GM12878 (cell line): ENCODE results near the gene RNF41. TPM values are rescaled to one million over a fixed set of nuclear protein-coding genes. Genes with fewer than 3 reads are reported as not detected.

Experiments
- polyA plus RNA-seq, 11 experiments: library from polyadenylated mRNA; depleted of rRNA in 4 of 11; unstranded in 6 of 11; stranded (reverse) in 5 of 11; fragments of >200 nt; fragmentation: Nextera tagmentation in 4 of 11; fragmentation: Illumina TruSeq in 1 of 11; extraction: Ambion mirVana in 4 of 11; extraction: Trizol in 1 of 11; gene quantifications; 1 replicate in 1 of 11; 2 replicates in 10 of 11; pipeline versions ENCODE4 v1.2.1 to v1.2.3, GENCODE V29; 2011 to 2016; ENCODE audit warnings: inconsistent platforms in 2 of 11, missing spikeins in 2 of 11, low read depth in 1 of 11
- total RNA-seq, 4 experiments: library from RNA; depleted of rRNA in 3 of 4; stranded (reverse); fragments of >200 nt in 3 of 4; fragmentation: Illumina TruSeq in 1 of 4; extraction: Trizol in 1 of 4; gene quantifications; 2 replicates each; pipeline versions ENCODE4 v1.2.1 to v1.2.3, GENCODE V29; 2013 to 2021

Gene RNF41
- total and polyA plus RNA-seq, 10 of the 15 experiments (the other 5 are each of a cell fraction or from before 2014, with no cell fraction given) = 11.1 to 47.8 (median 30.6) TPM

Other genes with a start within 250 kb of the RNF41 start
Only the 7 nearest of the 25 such genes appear.
- 79.1 and 83.8 TPM in 2 replicates for gene MYL6B, start 69.3 kb downstream of the RNF41 start, total RNA-seq (2014; rRNA removed)
- 100 and 119 TPM in 2 replicates for gene MYL6B, start 69.3 kb downstream of the RNF41 start, total RNA-seq (2014; rRNA removed; fragmentation: Illumina TruSeq; extraction: Trizol)
- gene MYL6B, start 69.3 kb downstream of the RNF41 start, total RNA-seq (2021) = 110 and 117 TPM in 2 replicates
- gene MYL6B, start 69.3 kb downstream of the RNF41 start, polyA plus RNA-seq (2011; rRNA removed) = 62.6 and 88.4 TPM in 2 replicates
- gene MYL6B, start 69.3 kb downstream of the RNF41 start, polyA plus RNA-seq (2014; fragmentation: Illumina TruSeq; extraction: Trizol) = 24.0 and 75.5 TPM in 2 replicates
- 100 to 1,000 TPM; 117 to 153 TPM for gene MYL6B, start 69.3 kb downstream of the RNF41 start, polyA plus RNA-seq (2014; fragmentation: Nextera tagmentation; extraction: Ambion mirVana)
- 108 and 118 TPM in 2 replicates for gene MYL6B, start 69.3 kb downstream of the RNF41 start, polyA plus RNA-seq (2014; rRNA removed)
- gene MYL6B, start 69.3 kb downstream of the RNF41 start, polyA plus RNA-seq (2016; fragmentation: Nextera tagmentation; extraction: Ambion mirVana) = 100 to 1,000 TPM; 109 to 131 TPM
- 1,128 and 1,250 TPM in 2 replicates for gene MYL6, start 63.6 kb downstream of the RNF41 start, total RNA-seq (2014; rRNA removed)
- gene MYL6, start 63.6 kb downstream of the RNF41 start, total RNA-seq (2014; rRNA removed; fragmentation: Illumina TruSeq; extraction: Trizol) = 1,571 and 1,613 TPM in 2 replicates
- gene MYL6, start 63.6 kb downstream of the RNF41 start, total RNA-seq (2021) = 1,000 and 1,003 TPM in 2 replicates
- 2,085 and 2,088 TPM in 2 replicates for gene MYL6, start 63.6 kb downstream of the RNF41 start, polyA plus RNA-seq (2011; rRNA removed)
- gene MYL6, start 63.6 kb downstream of the RNF41 start, polyA plus RNA-seq (2014; fragmentation: Illumina TruSeq; extraction: Trizol) = 1,228 and 1,402 TPM in 2 replicates
- gene MYL6, start 63.6 kb downstream of the RNF41 start, polyA plus RNA-seq (2014; fragmentation: Nextera tagmentation; extraction: Ambion mirVana) = 1,000 to 10,000 TPM; 3,206 to 4,116 TPM
- gene MYL6, start 63.6 kb downstream of the RNF41 start, polyA plus RNA-seq (2014; rRNA removed) = 1,169 and 1,187 TPM in 2 replicates
- gene MYL6, start 63.6 kb downstream of the RNF41 start, polyA plus RNA-seq (2016; fragmentation: Nextera tagmentation; extraction: Ambion mirVana) = 1,000 to 10,000 TPM; 2,172 to 2,412 TPM
- 24.9 and 25.2 TPM in 2 replicates for gene SMARCC2, start 32.4 kb downstream of the RNF41 start, total RNA-seq (2014; rRNA removed)
- gene SMARCC2, start 32.4 kb downstream of the RNF41 start, total RNA-seq (2014; rRNA removed; fragmentation: Illumina TruSeq; extraction: Trizol) = 26.6 and 31.8 TPM in 2 replicates
- gene SMARCC2, start 32.4 kb downstream of the RNF41 start, total RNA-seq (2021) = 67.1 and 68.6 TPM in 2 replicates
- gene SMARCC2, start 32.4 kb downstream of the RNF41 start, polyA plus RNA-seq (2011; rRNA removed) = 50.2 and 52.9 TPM in 2 replicates
- 59.6 and 61.1 TPM in 2 replicates for gene SMARCC2, start 32.4 kb downstream of the RNF41 start, polyA plus RNA-seq (2014; fragmentation: Illumina TruSeq; extraction: Trizol)
- 10 to 100 TPM; 13.6 to 27.8 TPM for gene SMARCC2, start 32.4 kb downstream of the RNF41 start, polyA plus RNA-seq (2014; fragmentation: Nextera tagmentation; extraction: Ambion mirVana)
- 31.7 and 38.3 TPM in 2 replicates for gene SMARCC2, start 32.4 kb downstream of the RNF41 start, polyA plus RNA-seq (2014; rRNA removed)
- 10 to 100 TPM; 60.8 to 71.2 TPM for gene SMARCC2, start 32.4 kb downstream of the RNF41 start, polyA plus RNA-seq (2016; fragmentation: Nextera tagmentation; extraction: Ambion mirVana)
- gene NABP2, start 2.4 kb upstream of the RNF41 start, total RNA-seq (2014; rRNA removed) = 63.6 and 65.6 TPM in 2 replicates
- 54.1 and 58.2 TPM in 2 replicates for gene NABP2, start 2.4 kb upstream of the RNF41 start, total RNA-seq (2014; rRNA removed; fragmentation: Illumina TruSeq; extraction: Trizol)
- gene NABP2, start 2.4 kb upstream of the RNF41 start, total RNA-seq (2021) = 45.8 and 51.3 TPM in 2 replicates
- gene NABP2, start 2.4 kb upstream of the RNF41 start, polyA plus RNA-seq (2011; rRNA removed) = 66.2 and 82.2 TPM in 2 replicates
- gene NABP2, start 2.4 kb upstream of the RNF41 start, polyA plus RNA-seq (2014; fragmentation: Illumina TruSeq; extraction: Trizol) = 39.3 and 53.8 TPM in 2 replicates
- 10 to 100 TPM; 20.7 to 29.5 TPM for gene NABP2, start 2.4 kb upstream of the RNF41 start, polyA plus RNA-seq (2014; fragmentation: Nextera tagmentation; extraction: Ambion mirVana)
- gene NABP2, start 2.4 kb upstream of the RNF41 start, polyA plus RNA-seq (2014; rRNA removed) = 76.4 and 81.7 TPM in 2 replicates
- 10 to 100 TPM; 90.9 to 97.9 TPM for gene NABP2, start 2.4 kb upstream of the RNF41 start, polyA plus RNA-seq (2016; fragmentation: Nextera tagmentation; extraction: Ambion mirVana)
- not detected in 2 replicates for gene SLC39A5, start 8.1 kb upstream of the RNF41 start, total RNA-seq (2014; rRNA removed)
- gene SLC39A5, start 8.1 kb upstream of the RNF41 start, total RNA-seq (2014; rRNA removed; fragmentation: Illumina TruSeq; extraction: Trizol) = not detected in 2 replicates
- gene SLC39A5, start 8.1 kb upstream of the RNF41 start, total RNA-seq (2021) = 0.29 and 0.56 TPM in 2 replicates
- gene SLC39A5, start 8.1 kb upstream of the RNF41 start, polyA plus RNA-seq (2011; rRNA removed) = 0.15 TPM in 1 of 2 replicates, not detected in the other
- gene SLC39A5, start 8.1 kb upstream of the RNF41 start, polyA plus RNA-seq (2014; fragmentation: Illumina TruSeq; extraction: Trizol) = 0.15 TPM in 1 of 2 replicates, not detected in the other
- gene SLC39A5, start 8.1 kb upstream of the RNF41 start, polyA plus RNA-seq (2014; fragmentation: Nextera tagmentation; extraction: Ambion mirVana) = not detected
- 0.13 TPM in 1 of 2 replicates, not detected in the other for gene SLC39A5, start 8.1 kb upstream of the RNF41 start, polyA plus RNA-seq (2014; rRNA removed)
- not detected for gene SLC39A5, start 8.1 kb upstream of the RNF41 start, polyA plus RNA-seq (2016; fragmentation: Nextera tagmentation; extraction: Ambion mirVana)
- gene ANKRD52, start 36.5 kb upstream of the RNF41 start, total RNA-seq (2014; rRNA removed) = 7.9 and 8.1 TPM in 2 replicates
- gene ANKRD52, start 36.5 kb upstream of the RNF41 start, total RNA-seq (2014; rRNA removed; fragmentation: Illumina TruSeq; extraction: Trizol) = 6.3 and 7.5 TPM in 2 replicates
- gene ANKRD52, start 36.5 kb upstream of the RNF41 start, total RNA-seq (2021) = 49.7 and 52.3 TPM in 2 replicates
- 4.7 and 11.7 TPM in 2 replicates for gene ANKRD52, start 36.5 kb upstream of the RNF41 start, polyA plus RNA-seq (2011; rRNA removed)
- gene ANKRD52, start 36.5 kb upstream of the RNF41 start, polyA plus RNA-seq (2014; fragmentation: Illumina TruSeq; extraction: Trizol) = 17.7 and 24.0 TPM in 2 replicates
- gene ANKRD52, start 36.5 kb upstream of the RNF41 start, polyA plus RNA-seq (2014; fragmentation: Nextera tagmentation; extraction: Ambion mirVana) = 1 to 10 TPM in 1 of 2 experiments, under 1 TPM in 1; 0.90 to 1.2 TPM
- gene ANKRD52, start 36.5 kb upstream of the RNF41 start, polyA plus RNA-seq (2014; rRNA removed) = 20.6 and 23.9 TPM in 2 replicates
- 10 to 100 TPM; 50.6 to 55.3 TPM for gene ANKRD52, start 36.5 kb upstream of the RNF41 start, polyA plus RNA-seq (2016; fragmentation: Nextera tagmentation; extraction: Ambion mirVana)
- gene COQ10A, start 45.0 kb upstream of the RNF41 start, total RNA-seq (2014; rRNA removed) = 7.6 and 7.9 TPM in 2 replicates
- gene COQ10A, start 45.0 kb upstream of the RNF41 start, total RNA-seq (2014; rRNA removed; fragmentation: Illumina TruSeq; extraction: Trizol) = 4.4 and 5.7 TPM in 2 replicates
- gene COQ10A, start 45.0 kb upstream of the RNF41 start, total RNA-seq (2021) = 6.1 and 7.8 TPM in 2 replicates
- gene COQ10A, start 45.0 kb upstream of the RNF41 start, polyA plus RNA-seq (2011; rRNA removed) = 19.5 and 20.9 TPM in 2 replicates
- gene COQ10A, start 45.0 kb upstream of the RNF41 start, polyA plus RNA-seq (2014; fragmentation: Illumina TruSeq; extraction: Trizol) = 8.8 and 9.5 TPM in 2 replicates
- 1 to 10 TPM; 3.3 to 4.5 TPM for gene COQ10A, start 45.0 kb upstream of the RNF41 start, polyA plus RNA-seq (2014; fragmentation: Nextera tagmentation; extraction: Ambion mirVana)
- 10.2 and 11.7 TPM in 2 replicates for gene COQ10A, start 45.0 kb upstream of the RNF41 start, polyA plus RNA-seq (2014; rRNA removed)
- gene COQ10A, start 45.0 kb upstream of the RNF41 start, polyA plus RNA-seq (2016; fragmentation: Nextera tagmentation; extraction: Ambion mirVana) = 1 to 10 TPM; 4.4 to 6.0 TPM